Suppressor macrophage treated with lipopolysaccharide for 1 hour (primary cell): ENCODE results near the gene MBD3L2.
"Not testable (repeated sequence)": the region's sequence is repeated elsewhere in the genome, so short reads cannot be mapped to it uniquely, and the experiment has no call there.

Experiments used
- DNase-seq, 3 donors: peaks; one replicate each; pipeline ENCODE4 v3.0.0-alpha.2; 2020 to 2022

The MBD3L2 gene

DNA sequence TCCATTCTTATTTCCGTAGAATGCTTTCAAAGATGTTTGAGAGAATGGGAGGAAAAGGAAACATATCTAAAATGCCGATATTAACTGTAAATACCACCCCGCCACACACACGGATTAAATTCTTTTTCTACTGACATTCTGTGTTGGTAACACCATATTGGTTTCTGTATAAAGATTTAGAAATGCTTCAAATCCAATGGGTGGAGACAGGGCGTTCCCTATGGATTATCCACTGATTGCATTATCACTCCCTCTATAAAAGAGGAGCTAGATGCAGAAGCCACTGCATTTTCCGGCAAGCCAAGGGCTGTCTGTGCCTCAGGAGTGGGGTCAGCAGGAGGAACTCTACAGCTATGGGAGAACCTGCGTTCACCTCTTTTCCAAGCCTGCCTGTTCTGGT, at the start of gene MBD3L2:
Gene MBD3L2, plus strand, starts transcription at position 301 of the 400 bp plus-strand sequence. Its CDS starts 53 bp downstream, at position 354.
- not testable (repeated sequence) for DNase-seq

DNA sequence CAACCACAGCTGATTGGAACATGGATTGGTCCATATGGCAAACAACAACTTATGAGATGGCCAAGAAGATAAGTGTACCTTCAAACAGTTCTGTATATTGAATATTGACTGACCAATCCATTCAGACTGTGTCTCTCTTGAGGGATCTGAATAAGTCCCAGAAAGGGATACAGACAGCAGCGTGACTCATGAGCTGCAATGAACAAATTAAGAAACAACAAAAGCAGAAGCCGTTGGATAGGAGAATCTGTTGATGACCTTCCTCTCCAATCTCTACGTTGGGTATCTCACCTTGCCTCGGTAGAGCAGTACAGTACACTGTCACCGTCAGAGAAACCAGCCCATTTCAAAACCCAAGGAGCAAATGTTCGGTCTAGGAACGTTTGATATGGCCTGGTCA, 49.2 kb upstream of the MBD3L2 start:
- DNase-seq, result peak; percentile 68 to 82 (median 78)

DNA sequence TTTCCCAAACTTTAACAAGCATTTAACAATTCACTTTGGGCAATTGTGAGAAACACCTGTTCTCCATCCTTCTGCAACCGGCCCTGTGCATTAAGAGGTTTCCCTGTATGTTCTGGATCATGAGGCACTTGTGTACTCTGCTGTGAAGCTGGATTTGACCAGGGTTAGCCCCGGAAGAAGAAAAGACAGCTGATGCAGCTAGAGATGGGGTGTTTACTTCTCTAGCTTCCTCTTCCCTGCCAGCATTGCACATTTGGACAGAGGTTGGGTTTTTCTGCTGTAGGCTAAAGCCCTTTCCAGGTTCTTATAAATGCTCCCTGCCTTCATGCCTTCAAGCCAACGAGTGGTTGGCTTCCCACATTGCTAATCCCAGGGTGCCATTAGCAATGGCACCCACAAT, 48.8 kb upstream of the MBD3L2 start:
- peak; percentile 33 to 50 (median 42) for DNase-seq

DNA sequence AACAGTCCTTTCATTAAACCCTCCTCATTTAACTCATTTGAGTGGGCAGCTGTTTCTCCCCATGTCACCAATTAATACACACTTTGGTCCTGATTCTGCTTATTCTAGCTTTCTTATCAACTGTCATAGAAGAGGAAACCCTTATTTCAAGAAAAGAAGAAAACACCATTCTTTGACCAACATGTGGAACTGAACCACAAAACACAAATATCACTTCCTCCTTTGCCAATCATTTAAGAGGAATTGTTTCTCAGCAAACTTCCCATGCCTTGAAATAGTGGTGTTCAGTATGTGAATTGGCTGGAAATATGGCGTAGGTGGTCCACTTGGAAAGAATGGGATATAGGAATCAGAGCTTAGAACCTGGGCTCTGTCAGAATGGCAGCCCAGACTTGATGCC, 48.3 kb upstream of the MBD3L2 start:
- DNase-seq, result peak; percentile 41 to 77 (median 73)

DNA sequence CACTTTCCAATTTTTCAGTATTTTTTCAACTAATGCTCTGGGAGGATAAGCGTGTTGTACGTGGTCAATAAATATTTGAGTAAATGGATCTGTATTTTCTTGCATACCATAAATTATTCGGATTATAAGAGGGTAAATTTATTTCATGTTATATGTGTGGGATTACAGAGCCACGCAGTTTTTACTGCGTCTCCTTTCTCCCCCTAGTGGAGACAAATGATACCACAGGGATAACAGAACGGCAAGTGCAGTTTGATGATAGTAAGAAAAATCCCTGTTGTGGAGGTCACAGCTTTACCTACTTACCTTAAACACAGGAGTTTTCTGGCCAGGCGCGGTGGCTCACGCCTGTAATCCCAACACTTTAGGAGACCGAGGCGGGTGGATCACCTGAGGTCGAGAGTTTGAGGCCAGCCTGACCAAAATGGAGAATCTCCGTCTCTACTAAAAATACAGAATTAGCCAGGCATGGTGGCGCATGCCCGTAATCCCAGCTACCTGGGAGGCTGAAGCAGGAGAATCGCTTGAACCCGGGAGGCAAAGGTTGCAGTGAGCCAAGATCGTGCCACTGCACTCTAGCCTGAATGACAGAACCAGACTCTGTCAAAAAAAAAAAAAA, 44.7 kb upstream of the MBD3L2 start:
- DNase-seq, result peak; percentile 64 to 80 (median 76)

DNA sequence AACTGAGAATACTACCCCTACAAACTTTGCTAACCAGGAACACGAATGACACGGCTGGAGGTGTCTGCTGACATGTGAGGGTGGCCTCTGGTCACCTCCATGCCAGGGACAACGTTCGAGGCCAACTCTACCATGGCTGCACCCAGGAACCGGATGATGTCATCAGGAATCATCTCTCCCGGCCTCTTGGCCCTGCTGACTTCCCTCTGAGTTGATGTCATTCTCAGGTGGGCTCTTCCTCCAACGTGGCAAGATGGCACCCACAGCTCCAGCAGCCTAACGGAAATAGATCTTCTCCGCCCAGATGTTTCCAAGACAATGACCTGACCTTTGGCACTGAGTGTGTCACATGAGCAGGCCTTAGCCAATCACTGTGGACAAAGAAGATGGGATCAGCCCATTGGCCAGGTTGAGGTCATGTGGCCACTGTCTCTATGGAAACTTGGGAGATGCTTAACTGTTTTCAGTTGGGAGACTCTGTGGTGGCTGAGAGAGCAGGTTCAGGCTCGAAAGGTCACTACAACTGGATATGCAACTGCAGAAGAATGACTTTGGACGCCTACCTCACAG, 42.9 kb upstream of the MBD3L2 start:
- no peak for DNase-seq

DNA sequence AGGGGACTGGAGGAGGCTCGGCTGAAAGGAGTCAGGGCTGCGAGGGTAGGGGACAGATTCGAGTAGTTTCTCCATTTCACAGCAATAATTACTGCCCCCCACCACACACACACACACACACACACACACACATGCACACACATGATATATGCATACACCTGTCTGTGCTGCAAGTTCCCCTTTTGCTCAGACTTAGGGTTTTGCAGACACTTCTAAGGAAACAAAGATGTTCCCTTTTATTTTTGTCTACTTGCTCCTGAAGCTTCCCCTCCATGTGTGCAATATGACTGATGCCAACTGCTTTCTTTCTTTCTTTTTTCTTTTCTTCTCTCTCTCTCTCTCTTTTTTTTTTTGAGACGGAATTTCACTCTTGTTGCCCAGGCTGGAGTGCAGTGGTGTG, 41.3 kb upstream of the MBD3L2 start:
- DNase-seq, result no peak

DNA sequence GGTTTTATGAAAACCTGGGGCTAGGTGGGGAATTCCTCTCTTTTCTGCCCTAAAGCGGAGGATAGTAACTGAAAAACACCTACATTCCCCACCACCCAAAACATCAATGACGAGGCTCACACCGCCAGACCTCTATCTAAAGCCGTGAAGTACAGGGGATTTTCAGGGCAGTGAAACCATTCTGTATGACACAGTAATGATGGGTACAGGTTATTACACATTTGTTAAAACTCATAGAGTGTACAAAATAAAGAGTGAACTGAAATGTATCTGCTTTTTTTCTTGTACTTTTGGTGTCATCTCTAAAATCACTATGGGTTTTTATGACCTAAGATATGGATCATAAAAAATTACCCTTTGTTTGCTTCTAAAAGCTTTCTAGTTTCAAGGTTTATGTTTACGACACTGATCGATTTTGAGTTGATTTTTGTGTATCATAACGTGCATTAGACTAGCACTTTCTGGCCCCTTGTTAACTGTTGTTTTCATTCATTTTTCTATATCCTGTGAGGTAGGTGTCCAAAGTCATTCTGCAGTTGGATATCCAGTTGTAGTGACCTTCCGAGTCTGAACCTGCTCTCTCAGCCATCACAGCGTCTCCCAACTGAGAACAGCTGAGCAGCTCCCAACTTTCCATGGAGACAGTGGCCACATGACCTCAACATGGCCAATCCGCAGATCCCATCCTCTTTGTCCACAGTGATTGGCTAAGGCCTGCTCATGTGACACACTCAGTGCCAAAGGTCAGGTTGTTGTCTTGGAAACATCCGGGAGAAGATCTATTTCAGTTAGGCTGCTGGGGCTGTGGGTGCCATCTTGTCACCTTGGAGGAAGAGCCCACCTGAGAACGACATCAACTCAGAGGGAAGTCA, 38.2 kb upstream of the MBD3L2 start:
- DNase-seq, result no peak

DNA sequence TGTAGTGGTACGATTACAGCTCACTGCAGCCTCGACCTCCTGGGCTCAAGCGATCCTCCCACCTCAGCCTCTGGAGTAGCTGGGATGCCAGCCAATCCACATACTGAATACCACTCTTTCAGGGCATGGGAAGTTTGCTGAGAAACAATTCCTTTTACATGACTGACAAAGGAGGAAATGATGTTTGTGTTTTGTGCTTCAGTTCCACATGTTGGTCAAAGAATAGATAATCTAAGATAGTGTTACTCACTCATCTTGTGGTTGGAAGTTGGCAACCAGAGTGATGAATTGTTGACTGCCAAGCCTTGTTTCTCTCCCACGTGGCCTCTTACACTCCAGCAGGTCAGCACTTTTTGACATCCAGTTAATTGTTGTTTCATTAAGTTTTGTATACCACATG, 35.4 kb upstream of the MBD3L2 start:
- peak; percentile 63 to 91 (median 86) for DNase-seq

DNA sequence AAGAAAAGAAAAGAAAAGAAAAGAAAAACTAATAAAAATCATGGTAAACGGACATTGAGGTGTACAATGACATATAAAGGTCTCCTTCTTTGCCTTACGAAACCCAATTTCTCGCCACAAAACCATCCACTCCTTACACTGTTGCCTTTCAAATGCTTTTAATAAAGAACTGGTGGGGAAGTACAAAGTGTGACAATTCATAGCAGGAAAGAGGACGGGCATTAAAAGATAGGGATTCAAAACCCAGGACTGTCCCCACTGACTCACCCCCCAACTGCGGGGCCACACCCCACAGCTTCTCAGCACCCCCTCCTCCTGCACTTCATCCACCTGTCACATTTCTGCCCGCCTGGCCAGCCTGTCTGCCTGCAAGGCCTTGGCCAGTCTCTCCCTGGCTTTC, 30.3 kb upstream of the MBD3L2 start:
- no peak for DNase-seq

DNA sequence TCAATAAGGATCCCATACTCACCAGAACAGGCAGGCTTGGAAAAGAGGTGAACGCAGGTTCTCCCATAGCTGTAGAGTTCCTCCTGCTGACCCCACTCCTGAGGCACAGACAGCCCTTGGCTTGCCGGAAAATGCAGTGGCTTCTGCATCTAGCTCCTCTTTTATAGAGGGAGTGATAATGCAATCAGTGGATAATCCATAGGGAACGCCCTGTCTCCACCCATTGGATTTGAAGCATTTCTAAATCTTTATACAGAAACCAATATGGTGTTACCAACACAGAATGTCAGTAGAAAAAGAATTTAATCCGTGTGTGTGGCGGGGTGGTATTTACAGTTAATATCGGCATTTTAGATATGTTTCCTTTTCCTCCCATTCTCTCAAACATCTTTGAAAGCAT, 27.8 kb upstream of the MBD3L2 start, which contains the start of gene MBD3L2B:
Gene MBD3L2B, minus strand, starts transcription at position 101 of the 400 bp plus-strand sequence. Its CDS starts 34 bp downstream, at position 67.
- not testable (repeated sequence) for DNase-seq

DNA sequence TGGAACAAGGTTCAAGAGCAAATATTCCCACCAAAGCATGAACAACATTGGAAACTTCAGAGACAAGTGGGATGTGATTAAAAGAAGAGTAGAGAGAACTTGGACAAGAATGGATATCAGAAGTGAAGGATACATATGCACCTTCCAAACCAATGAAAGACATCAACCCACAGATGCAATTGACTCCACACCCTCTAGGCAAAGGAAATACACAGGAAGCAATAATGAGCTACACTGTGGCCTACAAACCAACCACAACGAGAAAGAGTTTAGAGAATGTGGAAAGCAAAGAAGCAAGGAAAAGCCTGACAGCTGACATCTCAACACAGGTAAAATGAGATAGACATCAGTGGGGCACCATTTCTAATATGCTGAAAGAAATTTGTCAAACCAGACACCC, 20.3 kb upstream of the MBD3L2 start:
- not testable (repeated sequence) for DNase-seq

DNA sequence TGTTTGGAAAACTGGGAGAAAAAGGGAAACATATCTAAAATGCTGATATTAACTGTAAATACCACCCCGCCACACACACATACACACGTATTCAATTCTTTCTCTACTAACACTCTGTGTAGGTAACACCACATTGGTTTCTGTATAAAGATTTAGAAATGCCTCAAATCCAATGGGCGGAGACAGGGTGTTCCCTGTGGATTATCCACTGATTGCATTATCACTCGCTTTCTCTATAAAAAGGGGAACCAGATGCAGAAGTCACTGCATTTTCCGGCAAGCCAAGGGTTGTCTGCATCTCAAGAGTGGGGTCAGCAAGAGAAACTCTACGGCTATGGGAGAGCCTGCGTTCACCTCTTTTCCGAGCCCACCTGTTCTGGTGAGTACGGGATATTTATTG, 18.8 kb upstream of the MBD3L2 start, which contains the start of gene MBD3L5:
Gene MBD3L5, plus strand, starts transcription at position 301 of the 400 bp plus-strand sequence. Its CDS starts 34 bp downstream, at position 335.
- DNase-seq, result not testable (repeated sequence)

DNA sequence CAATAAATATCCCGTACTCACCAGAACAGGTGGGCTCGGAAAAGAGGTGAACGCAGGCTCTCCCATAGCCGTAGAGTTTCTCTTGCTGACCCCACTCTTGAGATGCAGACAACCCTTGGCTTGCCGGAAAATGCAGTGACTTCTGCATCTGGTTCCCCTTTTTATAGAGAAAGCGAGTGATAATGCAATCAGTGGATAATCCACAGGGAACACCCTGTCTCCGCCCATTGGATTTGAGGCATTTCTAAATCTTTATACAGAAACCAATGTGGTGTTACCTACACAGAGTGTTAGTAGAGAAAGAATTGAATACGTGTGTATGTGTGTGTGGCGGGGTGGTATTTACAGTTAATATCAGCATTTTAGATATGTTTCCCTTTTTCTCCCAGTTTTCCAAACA, 9.0 kb upstream of the MBD3L2 start, which contains the start of gene MBD3L4:
Gene MBD3L4, minus strand, starts transcription at position 101 of the 400 bp plus-strand sequence. Its CDS starts 35 bp downstream, at position 66.
- DNase-seq, result not testable (repeated sequence)

DNA sequence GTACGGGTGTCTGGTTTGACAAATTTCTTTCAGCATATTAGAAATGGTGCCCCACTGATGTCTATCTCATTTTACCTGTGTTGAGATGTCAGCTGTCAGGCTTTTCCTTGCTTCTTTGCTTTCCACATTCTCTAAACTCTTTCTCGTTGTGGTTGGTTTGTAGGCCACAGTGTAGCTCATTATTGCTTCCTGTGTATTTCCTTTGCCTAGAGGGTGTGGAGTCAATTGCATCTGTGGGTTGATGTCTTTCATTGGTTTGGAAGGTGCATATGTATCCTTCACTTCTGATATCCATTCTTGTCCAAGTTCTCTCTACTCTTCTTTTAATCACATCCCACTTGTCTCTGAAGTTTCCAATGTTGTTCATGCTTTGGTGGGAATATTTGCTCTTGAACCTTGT, 7.6 kb upstream of the MBD3L2 start:
- DNase-seq, result not testable (repeated sequence)

DNA sequence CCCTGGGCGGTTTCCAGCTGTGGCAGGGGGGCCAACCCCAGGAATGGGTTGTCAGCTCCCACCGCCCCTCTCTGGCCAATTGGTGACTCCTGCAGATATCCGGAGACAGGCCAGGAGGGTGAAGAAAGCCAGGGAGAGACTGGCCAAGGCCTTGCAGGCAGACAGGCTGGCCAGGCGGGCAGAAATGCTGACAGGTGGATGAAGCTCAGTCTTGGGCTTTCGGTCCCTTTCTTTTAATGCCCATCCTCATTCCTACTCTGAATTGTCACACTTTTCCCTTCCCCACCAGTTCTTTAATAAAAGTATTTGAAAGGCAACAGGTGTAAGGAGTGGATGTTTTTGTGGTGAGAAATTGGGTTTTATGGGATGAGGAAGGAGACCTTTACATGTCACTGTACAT, 2.3 kb downstream of the MBD3L2 start:
- DNase-seq, result not testable (repeated sequence)

DNA sequence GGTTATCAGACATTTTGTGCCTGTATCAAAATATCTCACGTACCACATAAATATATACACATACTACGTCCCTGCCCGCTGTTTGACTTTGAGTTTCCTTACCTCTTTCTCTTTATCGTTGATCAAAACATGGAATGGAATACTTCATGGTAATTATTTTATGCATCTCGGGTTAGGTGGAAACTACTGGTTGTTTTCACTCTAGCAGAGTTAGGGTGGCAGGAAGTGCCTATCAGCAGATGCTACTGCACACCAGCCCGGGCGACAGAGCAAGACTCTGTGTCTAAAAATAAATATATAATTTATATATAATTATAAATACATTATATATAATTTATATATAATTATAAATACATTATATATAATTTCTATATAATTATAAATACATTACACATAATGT, 3.8 kb downstream of the MBD3L2 start:
- not testable (repeated sequence) for DNase-seq

DNA sequence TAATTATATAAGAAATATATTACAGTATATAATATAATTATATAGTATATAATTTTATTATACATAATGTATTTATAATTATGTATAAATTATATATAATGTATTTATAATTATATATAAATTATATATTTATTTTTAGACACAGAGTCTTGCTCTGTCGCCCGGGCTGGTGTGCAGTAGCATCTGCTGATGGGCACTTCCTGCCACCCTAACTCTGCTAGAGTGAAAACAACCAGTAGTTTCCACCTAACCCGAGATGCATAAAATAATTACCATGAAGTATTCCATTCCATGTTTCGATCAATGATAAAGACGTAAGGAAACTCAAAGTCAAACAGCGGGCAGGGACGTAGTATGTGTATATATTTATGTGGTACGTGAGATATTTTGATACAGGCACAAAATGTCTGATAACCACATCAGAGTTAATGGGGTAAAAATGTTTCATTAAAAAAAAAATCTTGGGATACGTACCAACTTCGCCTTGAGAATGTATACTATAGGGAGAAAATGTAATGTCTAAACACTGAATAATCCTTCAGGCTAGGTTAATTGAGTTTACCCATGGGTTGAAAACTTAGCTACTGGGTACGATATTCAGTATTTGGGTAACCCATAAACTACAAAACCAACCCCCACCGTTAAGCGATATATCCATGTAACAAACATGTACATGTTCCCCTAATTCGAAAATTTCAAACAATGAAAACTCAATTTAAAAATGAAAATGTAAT, 5.7 kb downstream of the MBD3L2 start:
- not testable (repeated sequence) for DNase-seq

DNA sequence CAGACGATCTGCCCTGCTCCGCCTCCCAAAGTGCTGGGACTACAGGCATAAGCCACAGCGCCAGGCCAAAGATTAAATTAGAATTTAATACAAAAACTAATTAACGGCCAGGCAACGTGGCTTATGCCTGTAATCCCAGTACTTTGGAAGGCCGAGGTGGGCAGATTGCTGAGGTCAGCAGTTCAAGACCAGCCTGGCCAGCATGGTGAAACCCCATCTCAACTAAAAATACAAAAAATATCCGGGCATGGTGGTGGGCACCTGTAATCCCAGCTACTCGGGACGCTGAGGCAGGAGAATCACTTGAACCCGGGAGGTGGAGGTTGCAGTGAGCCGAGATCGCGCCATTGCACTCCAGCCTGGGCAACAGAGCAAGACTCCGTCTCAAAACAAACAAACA, 6.6 kb downstream of the MBD3L2 start:
- not testable (repeated sequence) for DNase-seq

DNA sequence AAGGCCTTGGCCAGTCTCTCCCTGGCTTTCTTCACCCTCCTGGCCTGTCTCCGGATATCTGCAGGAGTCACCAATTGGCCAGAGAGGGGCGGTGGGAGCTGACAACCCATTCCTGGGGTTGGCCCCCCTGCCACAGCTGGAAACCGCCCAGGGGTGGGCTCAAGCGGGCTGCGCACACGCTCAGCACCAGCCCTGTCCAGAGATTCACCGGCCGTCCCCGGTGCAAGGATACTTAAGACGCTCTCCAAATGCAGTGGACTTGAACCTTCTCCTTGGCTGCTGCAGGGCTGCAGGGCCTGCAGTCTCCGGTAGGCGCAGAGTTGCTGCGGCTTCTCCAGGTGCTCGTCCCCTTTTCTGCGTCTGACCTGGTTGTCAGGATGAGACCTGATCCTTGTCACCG, 7.2 kb downstream of the MBD3L2 start:
- not testable (repeated sequence) for DNase-seq

DNA sequence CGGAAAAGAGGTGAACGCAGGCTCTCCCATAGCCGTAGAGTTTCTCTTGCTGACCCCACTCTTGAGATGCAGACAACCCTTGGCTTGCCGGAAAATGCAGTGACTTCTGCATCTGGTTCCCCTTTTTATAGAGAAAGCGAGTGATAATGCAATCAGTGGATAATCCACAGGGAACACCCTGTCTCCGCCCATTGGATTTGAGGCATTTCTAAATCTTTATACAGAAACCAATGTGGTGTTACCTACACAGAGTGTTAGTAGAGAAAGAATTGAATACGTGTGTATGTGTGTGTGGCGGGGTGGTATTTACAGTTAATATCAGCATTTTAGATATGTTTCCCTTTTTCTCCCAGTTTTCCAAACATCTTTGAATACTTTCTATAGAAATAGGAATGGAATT, 9.5 kb downstream of the MBD3L2 start, which contains the start of gene MBD3L3:
Gene MBD3L3, minus strand, starts transcription at position 101 of the 400 bp plus-strand sequence. Its CDS starts 71 bp downstream, at position 30.
- DNase-seq, result not testable (repeated sequence)

DNA sequence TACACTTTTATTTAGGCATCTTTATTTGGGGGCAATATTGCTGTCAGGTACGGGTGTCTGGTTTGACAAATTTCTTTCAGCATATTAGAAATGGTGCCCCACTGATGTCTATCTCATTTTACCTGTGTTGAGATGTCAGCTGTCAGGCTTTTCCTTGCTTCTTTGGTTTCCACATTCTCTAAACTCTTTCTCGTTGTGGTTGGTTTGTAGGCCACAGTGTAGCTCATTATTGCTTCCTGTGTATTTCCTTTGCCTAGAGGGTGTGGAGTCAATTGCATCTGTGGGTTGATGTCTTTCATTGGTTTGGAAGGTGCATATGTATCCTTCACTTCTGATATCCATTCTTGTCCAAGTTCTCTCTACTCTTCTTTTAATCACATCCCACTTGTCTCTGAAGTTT, 10.9 kb downstream of the MBD3L2 start:
- not testable (repeated sequence) for DNase-seq
